T follicular helper cell (primary cell): ENCODE results near the gene SRCIN1.

Experiments
- DNase-seq: peaks from one replicate; pipeline ENCODE4 v3.0.0-alpha.2; 2020; ENCODE audit warnings: low read depth

Gene SRCIN1

GRCh38 chr17:38578229-38579082, 27.3 kb downstream of the SRCIN1 start:
- DNase-seq: no peak

- no peak for DNase-seq
Observed at GRCh38 chr17:38577645-38578173, 28.0 kb downstream of the SRCIN1 start.

- no peak for DNase-seq
Observed at GRCh38 chr17:38577244-38577643, 28.5 kb downstream of the SRCIN1 start.

- no peak for DNase-seq
Observed at GRCh38 chr17:38575781-38576180, 30.0 kb downstream of the SRCIN1 start.

- no peak for DNase-seq
Observed at GRCh38 chr17:38574712-38575111, 31.0 kb downstream of the SRCIN1 start.

GRCh38 chr17:38572669-38573365, 32.9 kb downstream of the SRCIN1 start:
- DNase-seq: no peak

GRCh38 chr17:38571833-38572668, 33.7 kb downstream of the SRCIN1 start:
- DNase-seq: no peak

GRCh38 chr17:38569701-38570512, 35.8 kb downstream of the SRCIN1 start:
- DNase-seq: no peak

GRCh38 chr17:38568845-38569510, 36.8 kb downstream of the SRCIN1 start:
- no peak for DNase-seq

GRCh38 chr17:38568274-38568673, 37.5 kb downstream of the SRCIN1 start:
- DNase-seq: no peak

GRCh38 chr17:38567350-38567749, 38.4 kb downstream of the SRCIN1 start:
- DNase-seq: no peak

GRCh38 chr17:38566666-38567031, 39.1 kb downstream of the SRCIN1 start:
- no peak for DNase-seq

- no peak for DNase-seq
Observed at GRCh38 chr17:38565853-38566665, 39.7 kb downstream of the SRCIN1 start.

- no peak for DNase-seq
Observed at GRCh38 chr17:38564869-38565268, 40.9 kb downstream of the SRCIN1 start.

- DNase-seq: no peak
Observed at GRCh38 chr17:38564254-38564837, 41.4 kb downstream of the SRCIN1 start.

- DNase-seq: no peak
Observed at GRCh38 chr17:38563362-38564253, 42.1 kb downstream of the SRCIN1 start.

GRCh38 chr17:38562903-38563302, 42.8 kb downstream of the SRCIN1 start:
- DNase-seq: no peak

- no peak for DNase-seq
Observed at GRCh38 chr17:38562215-38562569, 43.6 kb downstream of the SRCIN1 start.
